Brain microvascular endothelial cell (primary cell): Measurements from ENCODE around the gene LILRB2.
"Not testable (repeated sequence)": the region's sequence is repeated elsewhere in the genome, so short reads cannot be mapped to it uniquely, and the experiment has no call there.

Source experiments
- DNase-seq: peaks from one replicate; pipeline ENCODE4 v3.0.0-alpha.2; 2020
- H3K27ac ChIP-seq: fragments of 250-450 bp; sonication (Bioruptor Pico); 2 replicates; pipeline ENCODE4 v1.5.1; 2020; ENCODE audit warnings: mild to moderate bottlenecking, moderate library complexity
- H3K27me3 ChIP-seq: fragments of 250-450 bp; sonication (Bioruptor Pico); replicated peaks from 2 replicates; pipeline ENCODE4 v1.5.1; 2020; ENCODE audit warnings: mild to moderate bottlenecking
- H3K36me3 ChIP-seq: fragments of 250-450 bp; sonication (Bioruptor Pico); replicated peaks from 2 replicates; pipeline ENCODE4 v1.5.1; 2020; ENCODE audit warnings: mild to moderate bottlenecking
- H3K4me3 ChIP-seq: 2 replicates; pipeline ENCODE4 v1.5.1; 2011; ENCODE audit warnings: low read depth, mild to moderate bottlenecking, control low read depth, low read length, moderate library complexity
- in situ Hi-C: cut with HindIII; loops from 2 replicates; pipeline ENCODE4 v1.10.0; 2017; ENCODE audit warnings: low sequenced_read_pairs, low pct_ligation_motif_present
- TF ChIP-seq, protein P1 (sequence below): IDR thresholded peaks from 2 replicates; pipeline ENCODE4 v1.5.1; 2011; ENCODE audit warnings: low read depth, mild to moderate bottlenecking, moderate library complexity, low read length, control low read depth, inconsistent platforms; ENCODE audit errors: missing control alignments

Gene LILRB2

GRCh38 chr19:54282686-54283470 is 2.0 kb upstream of the LILRB2 start:
- H3K27ac ChIP-seq = no peak overlapping the region
- DNase-seq = no peak
- TF ChIP-seq, protein P1, sequence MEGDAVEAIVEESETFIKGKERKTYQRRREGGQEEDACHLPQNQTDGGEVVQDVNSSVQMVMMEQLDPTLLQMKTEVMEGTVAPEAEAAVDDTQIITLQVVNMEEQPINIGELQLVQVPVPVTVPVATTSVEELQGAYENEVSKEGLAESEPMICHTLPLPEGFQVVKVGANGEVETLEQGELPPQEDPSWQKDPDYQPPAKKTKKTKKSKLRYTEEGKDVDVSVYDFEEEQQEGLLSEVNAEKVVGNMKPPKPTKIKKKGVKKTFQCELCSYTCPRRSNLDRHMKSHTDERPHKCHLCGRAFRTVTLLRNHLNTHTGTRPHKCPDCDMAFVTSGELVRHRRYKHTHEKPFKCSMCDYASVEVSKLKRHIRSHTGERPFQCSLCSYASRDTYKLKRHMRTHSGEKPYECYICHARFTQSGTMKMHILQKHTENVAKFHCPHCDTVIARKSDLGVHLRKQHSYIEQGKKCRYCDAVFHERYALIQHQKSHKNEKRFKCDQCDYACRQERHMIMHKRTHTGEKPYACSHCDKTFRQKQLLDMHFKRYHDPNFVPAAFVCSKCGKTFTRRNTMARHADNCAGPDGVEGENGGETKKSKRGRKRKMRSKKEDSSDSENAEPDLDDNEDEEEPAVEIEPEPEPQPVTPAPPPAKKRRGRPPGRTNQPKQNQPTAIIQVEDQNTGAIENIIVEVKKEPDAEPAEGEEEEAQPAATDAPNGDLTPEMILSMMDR = no peak
- in situ Hi-C loops = no loop called here
- H3K27me3 ChIP-seq = no peaks in the 10 kb centered on the region
- H3K36me3 ChIP-seq = no peaks in the 10 kb centered on the region
- no peak overlapping the region for H3K4me3 ChIP-seq

GRCh38 chr19:54281729-54282075 is 792 bp upstream of the LILRB2 start:
- in situ Hi-C loops, H3K27me3 ChIP-seq, DNase-seq, H3K36me3 ChIP-seq, H3K4me3 ChIP-seq, H3K27ac ChIP-seq: not testable (repeated sequence)

- H3K4me3 ChIP-seq, in situ Hi-C loops, DNase-seq: not testable (repeated sequence)
Measured at GRCh38 chr19:54280441-54280840, 469 bp downstream of the LILRB2 start.

GRCh38 chr19:54280025-54280424 is 885 bp downstream of the LILRB2 start:
- in situ Hi-C loops, H3K4me3 ChIP-seq, H3K27me3 ChIP-seq, DNase-seq, H3K36me3 ChIP-seq, H3K27ac ChIP-seq: not testable (repeated sequence)

More at GRCh38 chr19:54280441-54280840, 469 bp downstream of the LILRB2 start:
- H3K27ac ChIP-seq, H3K36me3 ChIP-seq, H3K27me3 ChIP-seq: not testable (repeated sequence)

DNA sequence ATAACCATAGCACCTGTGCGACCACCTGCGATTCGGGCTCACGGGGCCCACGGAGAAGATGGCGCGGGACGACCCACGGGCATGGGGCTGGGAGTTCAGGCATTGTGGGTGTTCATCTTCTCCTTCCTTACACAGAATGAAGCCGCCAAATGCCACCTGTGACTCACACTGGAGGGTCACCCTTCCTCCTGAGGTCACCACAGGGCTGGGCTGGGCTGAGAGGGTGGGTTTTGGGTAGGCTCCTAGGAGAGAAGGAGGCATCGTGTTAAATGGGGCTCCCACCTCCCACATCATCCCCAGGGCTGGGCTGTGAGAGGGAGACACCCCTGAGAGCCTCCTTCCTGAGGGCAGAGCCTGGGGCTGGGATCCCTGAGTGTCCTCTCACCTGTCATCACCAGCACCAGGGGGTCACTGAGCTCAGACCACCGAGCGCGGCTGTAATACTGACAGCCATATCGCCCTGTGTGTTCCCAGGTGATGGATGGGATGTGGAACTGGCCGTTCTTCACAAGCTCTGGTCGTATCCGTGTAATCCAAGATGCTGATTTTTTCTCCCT is 1.4 kb downstream of the LILRB2 start:
- no peaks in the 10 kb centered on the region for H3K27me3 ChIP-seq
- in situ Hi-C loops = no loop called here
- H3K36me3 ChIP-seq = no peaks in the 10 kb centered on the region
- TF ChIP-seq, protein P1 = no peak
- H3K27ac ChIP-seq = no peak overlapping the region
- H3K4me3 ChIP-seq = no peak overlapping the region
- no peak for DNase-seq

- H3K27ac ChIP-seq, H3K4me3 ChIP-seq, H3K27me3 ChIP-seq, H3K36me3 ChIP-seq, DNase-seq, in situ Hi-C loops: not testable (repeated sequence)
Measured at GRCh38 chr19:54278571-54279195, 2.2 kb downstream of the LILRB2 start.

- DNase-seq, H3K36me3 ChIP-seq, H3K4me3 ChIP-seq, in situ Hi-C loops, H3K27me3 ChIP-seq, H3K27ac ChIP-seq: not testable (repeated sequence)
Measured at GRCh38 chr19:54278056-54278455, 2.9 kb downstream of the LILRB2 start.

- H3K36me3 ChIP-seq, DNase-seq, H3K27ac ChIP-seq, H3K27me3 ChIP-seq, H3K4me3 ChIP-seq, in situ Hi-C loops: not testable (repeated sequence)
Measured at GRCh38 chr19:54277111-54277615, 3.7 kb downstream of the LILRB2 start.
